SK-N-MC (cell line): ENCODE results near the gene PIWIL1.

ENCODE experiments used
- DNase-seq: peaks from one replicate; pipeline ENCODE4 v3.0.0-alpha.2; 2011; ENCODE audit warnings: low read depth, low spot score
- H3K27ac ChIP-seq: fragments of 200-600 bp; sonication (generic); 2 replicates; pipeline ENCODE4 v1.5.1; 2016; ENCODE audit warnings: mixed run types
- H3K36me3 ChIP-seq: fragments of 200-600 bp; sonication (generic); 2 replicates; pipeline ENCODE4 v1.6.1; 2017; ENCODE audit warnings: antibody characterized with exemption, low read length, mixed read lengths; ENCODE audit not compliant: insufficient read depth
- H3K4me3 ChIP-seq: fragments of 200-600 bp; sonication (generic); 2 replicates; pipeline ENCODE4 v1.5.1; 2016
- H3K9ac ChIP-seq: fragments of 200-600 bp; sonication (generic); 2 replicates; pipeline ENCODE4 v1.8.0; 2017; ENCODE audit warnings: mixed run types, mixed read lengths; ENCODE audit not compliant: insufficient read length
- H3K9me3 ChIP-seq: fragments of 200-600 bp; sonication (generic); 2 replicates; pipeline ENCODE4 v1.6.1; 2017; ENCODE audit warnings: low read depth, mild to moderate bottlenecking, antibody characterized with exemption, low read length, moderate library complexity, mixed read lengths
- EZH2 ChIP-seq: fragments of 200-600 bp; sonication (generic); IDR thresholded peaks from one replicate; pipeline ENCODE4 v1.6.1; 2017; ENCODE audit warnings: antibody characterized with exemption
- FOXP2 ChIP-seq: optimal IDR thresholded peaks from 2 replicates; pipeline ENCODE3; 2011; ENCODE audit warnings: mild to moderate bottlenecking, moderate library complexity; ENCODE audit not compliant: insufficient read depth; ENCODE audit errors: extremely low read length, control extremely low read depth
- POLR2AphosphoS5 ChIP-seq: IDR thresholded peaks from 2 replicates; pipeline ENCODE4 v1.6.1; 2012; ENCODE audit warnings: mild to moderate bottlenecking, low read depth, low read length, borderline replicate concordance

The PIWIL1 gene

GRCh38 chr12:130334399-130334798 is 3.3 kb upstream of the PIWIL1 start:
- Histone ChIP-seq H3K36me3 (no peaks in the 10 kb centered on the region), H3K27ac (no peak overlapping the region), H3K4me3 (no peak overlapping the region), H3K9ac (no peak overlapping the region), H3K9me3 (no peaks in the 10 kb centered on the region)
- no peak for DNase-seq
- no peak for TF ChIP-seq FOXP2
- TF ChIP-seq EZH2, result no peak
- no peak for TF ChIP-seq POLR2AphosphoS5

GRCh38 chr12:130334937-130335336 is 2.8 kb upstream of the PIWIL1 start:
- Histone ChIP-seq H3K4me3 (no peak overlapping the region), H3K36me3 (no peaks in the 10 kb centered on the region), H3K9ac (no peak overlapping the region), H3K27ac (no peak overlapping the region), H3K9me3 (no peaks in the 10 kb centered on the region)
- TF ChIP-seq FOXP2 (no peak), POLR2AphosphoS5 (no peak), EZH2 (no peak)
- DNase-seq, result no peak

- Histone ChIP-seq H3K9ac (no peak overlapping the region), H3K27ac (no peak overlapping the region), H3K36me3 (no peaks in the 10 kb centered on the region), H3K4me3 (no peak overlapping the region), H3K9me3 (no peaks in the 10 kb centered on the region)
- TF ChIP-seq EZH2 (no peak), FOXP2 (no peak), POLR2AphosphoS5 (no peak)
- DNase-seq, result peak; percentile 8
These were observed 1.9 kb upstream of the PIWIL1 start for GRCh38 chr12:130335517-130336392.

- no peak overlapping the region for H3K27ac ChIP-seq
- no peaks in the 10 kb centered on the region for H3K9me3 ChIP-seq
- DNase-seq, result no peak
- H3K36me3 ChIP-seq, result no peaks in the 10 kb centered on the region
- no peak overlapping the region for H3K4me3 ChIP-seq
- no peak overlapping the region for H3K9ac ChIP-seq
- no peak for TF ChIP-seq EZH2
These were observed 782 bp upstream of the PIWIL1 start for GRCh38 chr12:130336723-130337487.

GRCh38 chr12:130338794-130339601 is 1.3 kb downstream of the PIWIL1 start:
- Histone ChIP-seq H3K9ac (no peak overlapping the region), H3K27ac (no peak overlapping the region), H3K36me3 (no peaks in the 10 kb centered on the region), H3K9me3 (no peaks in the 10 kb centered on the region), H3K4me3 (no peak overlapping the region)
- TF ChIP-seq FOXP2 (no peak), EZH2 (no peak), POLR2AphosphoS5 (no peak)
- no peak for DNase-seq

GRCh38 chr12:130339951-130340350 is 2.3 kb downstream of the PIWIL1 start:
- no peak for DNase-seq

GRCh38 chr12:130342442-130342841 is 4.8 kb downstream of the PIWIL1 start:
- no peak for TF ChIP-seq POLR2AphosphoS5
- no peak for TF ChIP-seq EZH2
- TF ChIP-seq FOXP2, result no peak
- Histone ChIP-seq H3K9ac (no peak overlapping the region), H3K27ac (no peak overlapping the region), H3K9me3 (no peaks in the 10 kb centered on the region), H3K4me3 (no peak overlapping the region), H3K36me3 (no peaks in the 10 kb centered on the region)
- DNase-seq, result no peak

More at GRCh38 chr12:130339951-130340350, 2.3 kb downstream of the PIWIL1 start:
- TF ChIP-seq EZH2, result no peak
- TF ChIP-seq POLR2AphosphoS5, result no peak
- TF ChIP-seq FOXP2, result no peak
- Histone ChIP-seq H3K27ac (no peak overlapping the region), H3K36me3 (no peaks in the 10 kb centered on the region), H3K9ac (no peak overlapping the region), H3K9me3 (no peaks in the 10 kb centered on the region), H3K4me3 (no peak overlapping the region)

GRCh38 chr12:130342842-130343241 is 5.2 kb downstream of the PIWIL1 start:
- no peak for TF ChIP-seq POLR2AphosphoS5
- no peak for TF ChIP-seq EZH2
- TF ChIP-seq FOXP2, result no peak
- no peak overlapping the region for H3K4me3 ChIP-seq
- DNase-seq, result no peak
- H3K36me3 ChIP-seq, result no peaks in the 10 kb centered on the region
- no peak overlapping the region for H3K9ac ChIP-seq
- no peak overlapping the region for H3K27ac ChIP-seq
- no peaks in the 10 kb centered on the region for H3K9me3 ChIP-seq

- Histone ChIP-seq H3K27ac (no peak overlapping the region), H3K36me3 (no peaks in the 10 kb centered on the region), H3K9me3 (no peaks in the 10 kb centered on the region), H3K4me3 (no peak overlapping the region), H3K9ac (no peak overlapping the region)
- no peak for DNase-seq
- TF ChIP-seq POLR2AphosphoS5 (no peak), FOXP2 (no peak), EZH2 (no peak)
These were observed 6.8 kb downstream of the PIWIL1 start for GRCh38 chr12:130344529-130344928.
